T47D (cell line): ENCODE results near the gene ALDH16A1.

Experiments
- DNase-seq, 2 experiments: peaks; one replicate each; pipeline versions ENCODE4 v3.0.0 to v3.0.0-alpha.2; 2011 to 2012; ENCODE audit warnings: low read depth in 1 of 2, low spot score in 1 of 2
- JUND ChIP-seq: IDR thresholded peaks from 2 replicates; pipeline ENCODE4 v1.6.1; 2012; ENCODE audit warnings: low read depth
- in situ Hi-C: cut with HindIII; loops from 2 replicates; pipeline ENCODE4 v1.10.0; 2016; ENCODE audit warnings: low sequenced_read_pairs, low pct_unique_long_range_greater_than_20kb

Gene ALDH16A1

DNA sequence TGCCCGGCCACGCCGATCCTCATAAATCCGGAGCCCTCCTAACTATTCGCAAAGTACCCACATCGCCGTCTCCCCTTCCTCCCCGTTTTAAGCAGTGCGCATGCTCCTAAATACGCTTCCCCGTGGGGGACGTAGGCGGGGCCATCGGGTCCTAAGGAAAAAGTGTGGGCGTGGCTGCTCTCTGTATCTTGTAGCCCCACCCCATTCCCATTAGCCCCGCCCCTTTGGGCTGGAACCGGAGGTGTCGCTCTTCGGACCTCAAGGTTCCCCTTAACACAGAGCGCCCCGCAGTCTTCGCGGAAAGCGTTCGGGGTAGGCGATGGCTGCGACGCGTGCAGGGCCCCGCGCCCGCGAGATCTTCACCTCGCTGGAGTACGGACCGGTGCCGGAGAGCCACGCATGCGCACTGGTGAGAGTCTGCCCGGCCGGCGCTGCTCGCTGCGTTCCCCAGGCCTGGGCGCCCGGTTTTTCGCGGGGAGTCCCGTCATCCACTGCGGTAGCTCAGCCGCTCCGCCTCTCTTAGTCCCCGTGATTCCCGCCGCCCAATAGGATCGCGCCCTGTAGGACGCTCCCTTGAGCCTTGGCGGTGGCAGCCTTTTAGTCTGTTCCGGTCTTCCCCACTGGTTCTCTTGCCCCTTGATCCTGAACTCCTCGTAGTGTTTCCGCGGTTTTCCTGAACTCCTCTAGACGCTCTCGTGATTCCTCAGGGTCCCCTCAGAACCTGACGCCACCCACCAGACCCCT is at the start of gene ALDH16A1:
Gene ALDH16A1, plus strand, starts transcription at position 213 of the 744 bp plus-strand sequence. Its CDS starts 107 bp downstream, at position 320.
- no peak for TF ChIP-seq JUND
- in situ Hi-C loops = no loop called here
- DNase-seq = peak; percentile 87 to 96

DNA sequence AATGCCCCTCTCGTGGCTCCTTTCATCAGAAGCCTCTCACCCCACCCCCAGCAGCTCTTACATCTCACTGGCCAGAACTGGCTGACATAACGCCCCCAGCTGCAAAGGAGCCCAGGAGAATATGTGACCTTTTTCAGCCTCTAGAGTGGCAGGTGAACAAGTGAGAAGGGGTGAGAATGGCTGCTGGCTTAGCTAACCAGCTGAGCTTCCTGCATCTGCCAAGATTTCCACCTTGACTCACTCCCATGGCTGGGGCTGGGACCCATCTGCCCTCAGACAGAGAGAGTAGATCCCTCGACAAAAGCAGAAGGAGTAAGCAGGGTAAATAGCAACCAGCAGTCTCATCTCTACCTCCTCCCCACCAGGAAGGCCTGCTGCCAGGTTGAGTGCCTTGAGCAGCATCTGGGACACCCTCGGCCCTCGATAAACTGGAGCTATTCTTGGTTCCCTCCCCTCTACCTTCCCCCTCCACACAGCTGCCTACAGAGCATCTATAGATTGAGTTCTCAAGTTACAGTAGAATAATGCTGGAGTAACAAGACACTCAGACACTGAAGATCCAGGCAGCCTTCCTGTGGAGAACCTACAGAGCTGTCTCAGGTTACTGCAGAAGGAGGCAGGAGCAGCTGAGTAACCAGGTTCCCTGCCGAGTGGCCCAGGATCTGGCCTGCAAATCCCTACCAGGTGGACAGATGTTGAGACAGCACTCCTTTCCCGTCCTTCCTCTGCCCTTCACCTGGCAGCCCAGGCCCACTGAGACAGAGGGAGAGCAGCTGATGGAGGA is 49.4 kb upstream of the ALDH16A1 start:
- in situ Hi-C loops = no loop called here
- DNase-seq = peak in 1 of 2 experiments; percentile 64
- TF ChIP-seq JUND = no peak

DNA sequence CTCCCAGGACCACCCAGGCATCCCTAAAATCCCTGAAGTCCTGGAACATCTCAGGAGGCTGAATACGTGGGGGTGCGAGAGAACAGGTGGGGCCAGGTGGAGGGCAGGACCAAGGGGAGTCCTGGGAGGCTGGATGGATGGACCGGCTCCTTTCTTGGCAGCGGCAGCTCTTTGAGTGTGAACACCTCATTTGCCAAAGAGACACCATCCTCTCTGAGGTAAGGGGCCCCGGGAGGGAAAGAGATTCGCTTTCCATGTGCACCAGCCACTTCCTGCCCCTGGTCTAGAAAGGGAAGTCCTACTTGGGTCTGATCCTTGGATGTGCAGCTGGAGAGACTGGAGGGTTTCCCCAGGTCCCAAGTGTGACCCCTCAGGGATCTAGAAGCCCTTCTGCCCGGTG is 45.9 kb upstream of the ALDH16A1 start:
- DNase-seq = no peak
- TF ChIP-seq JUND = no peak
- in situ Hi-C loops = no loop called here

DNA sequence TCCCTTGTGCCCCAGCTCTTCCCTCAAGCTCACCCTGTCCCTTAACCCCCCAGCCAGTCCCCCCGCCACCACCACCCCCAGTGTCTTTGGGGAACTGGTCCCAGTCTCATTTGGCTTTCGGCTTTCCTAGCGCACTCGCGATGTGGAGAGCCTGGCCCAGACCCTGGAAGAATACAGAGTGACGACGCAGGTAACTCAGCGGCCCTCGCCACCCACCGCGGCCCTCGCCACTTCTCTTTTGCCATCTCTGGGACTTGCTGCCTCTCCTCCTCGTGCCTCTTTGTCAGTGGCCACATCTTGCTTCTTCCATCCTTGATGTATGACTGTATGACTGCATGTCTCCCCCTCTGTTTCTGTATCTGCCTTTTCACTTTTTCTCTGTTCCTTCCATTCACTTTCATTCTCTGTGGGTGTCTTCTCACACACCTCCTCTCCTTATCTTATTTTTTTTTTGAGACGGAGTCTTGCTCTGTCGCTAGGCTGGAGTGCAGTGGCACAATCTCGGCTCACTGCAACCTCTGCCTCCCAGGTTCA is 45.5 kb upstream of the ALDH16A1 start:
- in situ Hi-C loops = no loop called here
- DNase-seq = no peak
- TF ChIP-seq JUND = no peak

DNA sequence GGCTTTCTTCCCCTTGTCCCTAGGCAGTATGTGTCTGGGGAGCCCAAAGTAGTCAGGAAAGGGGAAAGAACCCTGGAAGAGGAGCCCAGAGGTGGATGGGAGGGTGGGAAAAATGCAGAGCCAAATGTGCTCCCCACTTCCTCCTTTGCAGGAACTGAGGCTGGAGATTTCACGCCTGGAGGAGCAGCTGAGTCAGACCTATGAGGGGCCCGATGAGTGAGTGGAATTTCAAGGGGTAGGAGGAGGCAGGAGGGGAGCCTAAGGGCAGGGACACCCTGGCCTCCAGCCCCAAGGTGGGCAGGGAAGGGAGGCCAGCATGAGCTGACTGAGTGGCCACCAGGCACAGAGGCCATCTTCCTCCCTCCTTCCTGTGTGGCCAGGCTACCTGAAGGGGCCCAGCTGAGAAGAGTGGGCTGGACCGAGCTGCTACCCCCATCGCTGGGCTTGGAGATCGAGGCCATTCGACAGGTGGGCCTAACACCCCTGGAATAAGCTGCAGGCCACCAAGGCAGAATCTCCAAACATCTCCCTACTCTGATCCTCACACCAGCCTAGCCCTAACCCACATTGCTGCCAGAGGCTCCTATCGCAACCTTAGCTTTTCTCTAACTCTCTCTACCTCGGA is 44.1 kb upstream of the ALDH16A1 start:
- TF ChIP-seq JUND = no peak
- no peak for DNase-seq
- in situ Hi-C loops = no loop called here

DNA sequence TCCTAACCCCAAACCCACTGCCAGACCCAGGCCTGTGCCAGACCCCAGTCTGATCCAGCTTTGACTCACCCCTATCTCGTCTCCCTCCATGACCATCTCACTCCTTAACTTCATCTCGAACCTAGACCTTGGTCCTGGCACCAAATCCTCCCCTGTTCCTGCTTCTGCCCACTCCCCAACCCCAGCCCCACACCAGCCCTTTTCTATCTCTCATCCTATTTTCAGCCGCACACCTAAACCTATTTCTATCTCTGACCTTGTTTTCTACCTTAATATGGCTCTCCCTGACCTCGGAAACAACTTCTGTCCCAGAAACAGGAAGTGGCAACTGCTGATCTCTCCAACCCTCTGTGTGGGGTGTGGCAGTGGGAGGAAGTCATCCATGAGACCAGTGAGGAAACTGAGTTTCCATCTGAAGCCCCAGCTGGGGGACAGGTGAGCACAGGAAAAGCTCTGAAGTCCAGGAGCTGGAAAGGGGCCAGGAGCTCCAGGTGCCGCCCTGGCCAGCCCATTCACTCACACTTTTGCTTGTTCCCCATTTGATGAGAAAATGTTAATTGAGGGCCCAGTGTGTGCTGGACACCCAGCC is 43.5 kb upstream of the ALDH16A1 start:
- TF ChIP-seq JUND = no peak
- no peak for DNase-seq
- in situ Hi-C loops = no loop called here

DNA sequence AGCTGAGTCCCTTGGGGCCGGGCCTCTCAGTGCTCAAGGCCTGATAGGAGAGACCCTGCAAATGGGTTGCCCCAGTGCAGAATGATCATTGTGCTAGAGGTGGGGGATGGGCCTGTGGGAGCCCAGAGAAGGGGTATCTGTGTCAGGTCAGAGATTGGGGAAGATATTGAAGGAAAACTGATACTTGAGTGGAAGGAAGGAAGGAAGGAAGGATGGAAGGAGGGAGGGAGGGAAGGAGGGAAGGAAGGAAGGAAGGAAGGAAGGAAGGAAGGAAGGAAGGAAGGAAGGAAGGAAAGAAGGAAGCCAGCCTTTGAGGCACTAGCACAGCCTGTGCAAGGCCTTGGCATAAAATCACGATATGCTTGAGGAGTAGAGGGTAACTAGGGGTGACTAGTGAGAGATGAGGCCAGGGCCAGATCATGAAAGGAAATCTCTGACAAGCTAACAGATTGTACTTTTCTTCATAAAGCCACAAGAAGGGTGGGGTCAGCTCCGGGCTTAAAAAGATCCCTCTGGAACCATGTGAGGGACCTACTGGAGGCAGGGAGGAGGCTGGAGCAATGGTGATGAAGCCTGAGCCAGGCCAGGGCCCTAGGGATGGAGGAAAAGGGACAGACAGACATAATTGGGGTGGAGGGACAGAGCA is 41.2 kb upstream of the ALDH16A1 start:
- in situ Hi-C loops = no loop called here
- no peak for DNase-seq
- no peak for TF ChIP-seq JUND

DNA sequence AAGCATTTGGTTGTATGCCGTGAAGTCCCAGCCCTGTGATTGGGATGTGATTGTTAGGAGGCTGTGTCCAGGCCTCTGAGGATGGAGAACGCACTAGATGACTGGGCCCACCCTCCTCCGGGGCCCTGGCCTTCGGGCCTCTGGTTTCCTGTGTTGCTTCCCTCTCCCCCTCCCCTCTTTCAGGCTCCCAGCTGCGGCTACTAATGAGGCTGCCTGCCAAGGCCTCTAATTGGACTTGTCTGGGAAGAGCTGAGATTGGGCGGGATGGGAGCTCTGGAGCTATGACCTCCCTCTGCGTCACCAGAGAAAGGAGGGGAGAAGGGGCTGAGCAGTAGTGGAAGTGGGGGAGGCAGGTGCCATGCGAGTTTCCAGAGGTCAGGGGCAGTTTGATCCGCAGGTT is 39.7 kb upstream of the ALDH16A1 start:
- in situ Hi-C loops = no loop called here
- no peak for TF ChIP-seq JUND
- no peak for DNase-seq

DNA sequence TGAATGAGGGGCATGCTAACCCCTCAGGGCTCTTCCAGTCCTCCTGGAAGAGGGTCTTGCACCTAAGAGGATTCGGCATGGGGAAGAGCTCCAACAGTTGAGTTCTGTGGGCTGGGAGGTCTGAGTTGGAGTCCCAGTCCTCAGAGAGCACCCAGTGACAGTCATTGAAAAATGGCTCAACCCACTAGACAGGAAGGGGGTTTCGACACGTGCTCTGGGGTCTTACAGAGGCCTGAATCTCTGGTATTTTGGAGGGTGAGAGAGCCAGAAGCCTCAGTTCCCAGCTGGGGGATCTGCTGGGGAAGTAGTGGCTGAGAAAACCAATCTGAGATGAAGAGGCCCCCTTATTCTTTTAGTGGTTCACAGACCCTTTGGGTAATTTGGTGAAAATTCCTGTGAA is 38.8 kb upstream of the ALDH16A1 start:
- in situ Hi-C loops = no loop called here
- DNase-seq = no peak
- no peak for TF ChIP-seq JUND

DNA sequence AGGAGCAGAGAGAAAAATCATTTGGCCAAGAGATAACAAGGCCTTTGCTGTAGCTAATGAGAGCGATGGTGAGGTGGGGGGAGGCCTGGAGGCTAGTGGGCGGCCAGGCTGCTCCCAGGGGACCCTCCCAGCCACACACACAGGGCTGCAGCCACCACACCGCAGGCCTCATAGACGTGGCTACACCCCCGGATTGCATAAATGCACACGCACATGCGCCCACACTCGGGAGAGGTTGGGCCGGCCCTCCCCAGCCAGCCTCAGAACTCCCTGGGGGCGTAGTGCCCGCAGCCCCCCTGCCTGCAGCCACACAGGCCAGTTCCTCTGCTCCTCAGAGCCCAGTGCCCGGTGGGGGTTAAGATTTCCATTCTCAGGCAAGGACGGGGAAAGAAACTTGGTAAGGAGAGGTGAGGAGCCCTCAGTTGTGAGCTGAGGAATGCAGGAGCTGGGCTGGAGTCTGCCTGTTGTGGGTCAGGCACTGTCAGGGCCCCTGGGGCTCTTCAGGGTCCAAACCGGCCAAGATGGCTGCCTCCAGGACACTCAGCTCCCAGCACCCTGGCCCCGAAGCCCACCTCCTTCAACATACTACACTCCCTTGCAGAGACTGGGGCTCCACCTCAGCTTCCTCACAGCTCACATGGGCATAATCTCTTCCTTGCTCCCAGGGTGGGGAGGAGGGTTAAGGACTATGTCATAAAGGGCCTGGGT is 37.8 kb upstream of the ALDH16A1 start:
- TF ChIP-seq JUND = no peak
- no peak for DNase-seq
- in situ Hi-C loops = no loop called here

DNA sequence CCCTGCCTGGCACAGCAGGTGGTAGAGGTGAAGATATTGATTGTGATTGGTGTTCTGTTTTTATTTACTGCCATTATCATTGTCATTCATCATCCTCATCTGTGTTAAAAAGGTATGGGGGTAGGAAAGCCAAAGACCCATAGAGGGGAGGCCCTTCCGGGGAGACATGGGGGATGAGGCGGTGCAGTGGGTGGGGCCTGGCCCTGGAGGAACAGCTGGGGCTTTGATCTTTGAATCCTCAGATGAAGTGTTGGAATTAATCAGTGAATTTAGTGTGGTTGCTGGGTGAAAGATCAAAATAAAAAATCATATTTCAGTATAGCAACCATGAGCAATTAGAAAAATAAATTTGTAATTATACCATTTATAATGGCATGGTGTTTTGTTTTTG is 37.2 kb upstream of the ALDH16A1 start:
- in situ Hi-C loops = no loop called here
- no peak for DNase-seq
- no peak for TF ChIP-seq JUND
